Parathyroid adenoma (tissue), 2 donors: ENCODE measurements around the gene MZT1.
A peak's percentile ranks its signal among the peaks of the same experiment; 100 is the strongest.

Experiments used
- H2AFZ ChIP-seq: fragments of 300-600 bp; sonication (generic); one replicate; pipeline ENCODE4 v1.7.0; 2017; ENCODE audit warnings: antibody characterized with exemption, mild to moderate bottlenecking
- H3K27ac ChIP-seq: fragments of 300-600 bp; sonication (generic); one replicate; pipeline ENCODE4 v1.7.0; 2017
- H3K27me3 ChIP-seq: fragments of 300-600 bp; sonication (generic); one replicate; pipeline ENCODE4 v1.7.0; 2017; ENCODE audit warnings: low read length; ENCODE audit not compliant: control insufficient read depth, insufficient read depth
- H3K36me3 ChIP-seq: fragments of 300-600 bp; sonication (generic); one replicate; pipeline ENCODE4 v1.7.0; 2017; ENCODE audit warnings: low read length; ENCODE audit not compliant: control insufficient read depth, insufficient read depth
- H3K4me1 ChIP-seq: fragments of 300-600 bp; sonication (generic); one replicate; pipeline ENCODE4 v1.7.0; 2017; ENCODE audit warnings: control low read depth
- H3K4me2 ChIP-seq: fragments of 300-600 bp; sonication (generic); one replicate; pipeline ENCODE4 v1.7.0; 2017; ENCODE audit warnings: low read length
- H3K4me3 ChIP-seq: fragments of 300-600 bp; sonication (generic); one replicate; pipeline ENCODE4 v1.7.0; 2017; ENCODE audit warnings: low read depth, low read length
- H3K79me2 ChIP-seq: fragments of 300-600 bp; sonication (generic); one replicate; pipeline ENCODE4 v1.7.0; 2017; ENCODE audit warnings: control low read depth
- H3K9ac ChIP-seq: fragments of 300-600 bp; sonication (generic); one replicate; pipeline ENCODE4 v1.7.0; 2017; ENCODE audit warnings: mild to moderate bottlenecking
- H3K9me3 ChIP-seq: fragments of 300-600 bp; sonication (generic); one replicate; pipeline ENCODE4 v1.7.0; 2017; ENCODE audit warnings: low read length; ENCODE audit not compliant: control insufficient read depth
- CTCF ChIP-seq: fragments of 300-600 bp; sonication (generic); IDR thresholded peaks from one replicate; pipeline ENCODE4 v1.7.0; 2017; ENCODE audit warnings: antibody characterized with exemption, mild to moderate bottlenecking
- donor health status: primary hyperparathyroidism.

The MZT1 gene

GRCh38 chr13:72727417-72728289 is at the start of gene MZT1, which contains the start of gene BORA:
TSS of gene MZT1 (minus strand) at chr13:72727629. CDS start at chr13:72727602, 27 bp downstream.
TSS of gene BORA (plus strand) at chr13:72727923. CDS start at chr13:72728941, 1,018 bp downstream.
- Histone ChIP-seq H3K27ac (no peak within 1 kb of the TSS), H3K9me3 (no peaks in the 10 kb centered on the region), H2AFZ (peak within 1 kb of the TSS; percentile 87)

GRCh38 chr13:72774019-72774418 is 46.6 kb upstream of the MZT1 start:
- Histone ChIP-seq H3K4me3 (no peak overlapping the region), H3K9me3 (no peaks in the 10 kb centered on the region), H3K79me2 (no peaks in the 10 kb centered on the region), H3K27me3 (no peaks in the 10 kb centered on the region), H3K4me1 (no peaks in the 10 kb centered on the region), H3K36me3 (no peaks in the 10 kb centered on the region), H3K4me2 (no peak overlapping the region), H3K9ac (no peak overlapping the region), H3K27ac (no peak overlapping the region), H2AFZ (no peak overlapping the region)
- TF ChIP-seq CTCF: no peak

More at GRCh38 chr13:72727417-72728289, at the start of gene MZT1, which contains the start of gene BORA:
- no peaks in the 10 kb centered on the region for H3K4me1 ChIP-seq
- no peak for TF ChIP-seq CTCF
- no peaks in the 10 kb centered on the region for H3K36me3 ChIP-seq
- H3K4me2 ChIP-seq: peak within 1 kb of the TSS; percentile 81
- H3K9ac ChIP-seq: no peak within 1 kb of the TSS
- no peaks in the 10 kb centered on the region for H3K27me3 ChIP-seq
- H3K79me2 ChIP-seq: no peaks in the 10 kb centered on the region
- H3K4me3 ChIP-seq: peak within 1 kb of the TSS; percentile 88

- no peak overlapping the region for H3K27ac ChIP-seq
- H3K4me2 ChIP-seq: no peak overlapping the region
- no peak overlapping the region for H3K9ac ChIP-seq
- H2AFZ ChIP-seq: no peak overlapping the region
- no peak for TF ChIP-seq CTCF
- H3K27me3 ChIP-seq: no peaks in the 10 kb centered on the region
- H3K36me3 ChIP-seq: no peaks in the 10 kb centered on the region
- H3K4me1 ChIP-seq: no peaks in the 10 kb centered on the region
- no peaks in the 10 kb centered on the region for H3K79me2 ChIP-seq
- no peaks in the 10 kb centered on the region for H3K9me3 ChIP-seq
- H3K4me3 ChIP-seq: no peak overlapping the region
Observed at GRCh38 chr13:72763411-72763810, 36.0 kb upstream of the MZT1 start.

- Histone ChIP-seq H3K36me3 (no peaks in the 10 kb centered on the region), H3K27me3 (no peaks in the 10 kb centered on the region), H3K4me1 (no peaks in the 10 kb centered on the region), H3K27ac (no peak overlapping the region), H3K4me2 (no peak overlapping the region), H3K9ac (no peak overlapping the region), H3K9me3 (no peaks in the 10 kb centered on the region), H3K4me3 (no peak overlapping the region), H2AFZ (no peak overlapping the region), H3K79me2 (no peaks in the 10 kb centered on the region)
- no peak for TF ChIP-seq CTCF
Observed at GRCh38 chr13:72760189-72760588, 32.8 kb upstream of the MZT1 start.
